SK-N-SH (cell line): ENCODE data around the gene LRRC56. TPM values are rescaled to one million over a fixed set of nuclear protein-coding genes. Genes with fewer than 3 reads are reported as not detected.
"Not testable (repeated sequence)": the region's sequence is repeated elsewhere in the genome, so short reads cannot be mapped to it uniquely, and the experiment has no call there.

Experiments used
- CTCF ChIA-PET: fragments of 300-600, 350-600 bp; formaldehyde crosslinking; extraction: SDS; loops from one replicate; lab custom pipeline; 2021; lab: Yijun Ruan, JAX
- POLR2A ChIA-PET: fragments of 350-600 bp; sonication (Branson Sonifier 250); formaldehyde crosslinking; extraction: SDS; loops from one replicate; lab custom pipeline; 2020; ENCODE audit warnings: antibody characterized with exemption, inconsistent platforms; lab: Yijun Ruan, JAX
- DNase-seq: peaks from one replicate; pipeline ENCODE4 v3.0.0; 2012
- H2AFZ ChIP-seq: fragments of 200-600 bp; sonication (generic); 2 replicates; pipeline ENCODE4 v1.8.1; 2016; ENCODE audit warnings: antibody characterized with exemption, mild to moderate bottlenecking, low read depth
- H3F3A ChIP-seq: fragments of 200-600 bp; sonication (generic); replicated peaks from 2 replicates; pipeline ENCODE3; 2016; ENCODE audit warnings: antibody characterized with exemption, mild to moderate bottlenecking; ENCODE audit not compliant: insufficient read depth
- H3K27ac ChIP-seq, 2 experiments: fragments of 200-500 bp in 1 of 2; fragments of 200-600 bp in 1 of 2; sonication (Bioruptor generic) in 1 of 2; sonication (generic), shearing (Covaris generic) in 1 of 2; 2 replicates each; pipeline versions ENCODE4 v1.5.1 to v1.6.1; 2014 to 2016; ENCODE audit warnings: low read depth in 2 of 2, inconsistent platforms in 1 of 2, low read length in 1 of 2, mild to moderate bottlenecking in 1 of 2, mixed read lengths in 1 of 2
- H3K27me3 ChIP-seq: fragments of 200-600 bp; sonication (generic), shearing (Covaris generic); 2 replicates; pipeline ENCODE4 v1.6.1; 2016; ENCODE audit warnings: mixed run types; ENCODE audit not compliant: insufficient read depth
- H3K36me3 ChIP-seq, 2 experiments: fragments of 200-500 bp in 1 of 2; fragments of 200-600 bp in 1 of 2; sonication (Bioruptor generic) in 1 of 2; sonication (generic) in 1 of 2; replicated peaks in 1 of 2; 2 replicates each; pipeline versions ENCODE3 to v1.5.1; 2014 to 2016; ENCODE audit warnings: low read length in 1 of 2, mild to moderate bottlenecking in 1 of 2; ENCODE audit not compliant: insufficient read depth in 2 of 2, control insufficient read depth in 1 of 2
- H3K4me1 ChIP-seq, 2 experiments: fragments of 200-500 bp in 1 of 2; fragments of 200-600 bp in 1 of 2; sonication (Bioruptor generic) in 1 of 2; sonication (generic), shearing (Covaris generic) in 1 of 2; 2 replicates each; pipeline versions ENCODE4 v1.5.1 to v1.6.1; 2014 to 2016; ENCODE audit warnings: low read depth in 1 of 2, low read length in 1 of 2, mixed run types in 1 of 2; ENCODE audit not compliant: insufficient read depth in 2 of 2, control insufficient read depth in 1 of 2
- H3K4me2 ChIP-seq: fragments of 200-600 bp; sonication (generic), shearing (Covaris generic); 2 replicates; pipeline ENCODE4 v1.6.1; 2017; ENCODE audit warnings: mixed run types
- H3K4me3 ChIP-seq, 2 experiments: fragments of 200-500 bp in 1 of 2; fragments of 200-600 bp in 1 of 2; sonication (Bioruptor generic) in 1 of 2; sonication (generic), shearing (Covaris generic) in 1 of 2; 2 replicates each; pipeline versions ENCODE4 v1.5.1 to v1.8.1; 2014 to 2016; ENCODE audit warnings: low read depth in 2 of 2, inconsistent platforms in 1 of 2, low read length in 1 of 2, mild to moderate bottlenecking in 1 of 2, mixed read lengths in 1 of 2, moderate library complexity in 1 of 2
- H3K79me2 ChIP-seq: fragments of 200-600 bp; sonication (generic); 2 replicates; pipeline ENCODE4 v1.8.1; 2017; ENCODE audit warnings: mild to moderate bottlenecking; ENCODE audit not compliant: insufficient read depth
- H3K9ac ChIP-seq: fragments of 200-600 bp; sonication (generic); 2 replicates; pipeline ENCODE4 v1.6.1; 2017; ENCODE audit warnings: mixed run types
- H3K9me2 ChIP-seq: fragments of 200-600 bp; sonication (generic); 2 replicates; pipeline ENCODE4 v1.6.1; 2017; ENCODE audit warnings: mixed run types
- H3K9me3 ChIP-seq: fragments of 200-600 bp; sonication (generic); 2 replicates; pipeline ENCODE4 v1.6.1; 2017; ENCODE audit warnings: mixed run types, mild to moderate bottlenecking, moderate library complexity
- H4K20me1 ChIP-seq: fragments of 200-600 bp; sonication (generic); 2 replicates; pipeline ENCODE4 v1.6.1; 2017; ENCODE audit warnings: mild to moderate bottlenecking, mixed run types; ENCODE audit not compliant: insufficient read depth
- EP300 ChIP-seq, 2 experiments: IDR thresholded peaks; 2 replicates each; pipeline versions ENCODE4 v1.4.0 to v1.6.1; 2012; ENCODE audit warnings: borderline replicate concordance in 1 of 2, low read depth in 1 of 2, low read length in 1 of 2
- EZH2phosphoT487 ChIP-seq: fragments of 200-600 bp; sonication (generic); IDR thresholded peaks from 2 replicates; pipeline ENCODE4 v1.6.1; 2017; ENCODE audit warnings: low read depth, mixed run types, mild to moderate bottlenecking, antibody characterized with exemption, moderate library complexity, borderline replicate concordance
- GATA2 ChIP-seq: sonication (generic); formaldehyde crosslinking; IDR thresholded peaks from 2 replicates; pipeline ENCODE4 v1.5.0; 2020; ENCODE audit warnings: mild to moderate bottlenecking, missing genetic modification reagents
- NRF1 ChIP-seq: IDR thresholded peaks from 2 replicates; pipeline ENCODE4 v1.6.1; 2012; ENCODE audit warnings: low read depth, mild to moderate bottlenecking, low read length
- RXRA ChIP-seq: IDR thresholded peaks from 2 replicates; pipeline ENCODE4 v1.4.0; 2012; ENCODE audit warnings: low read depth, mild to moderate bottlenecking, borderline replicate concordance
- TAF1 ChIP-seq: IDR thresholded peaks from 2 replicates; pipeline ENCODE4 v1.6.1; 2012; ENCODE audit warnings: low read depth, mild to moderate bottlenecking, low read length, moderate library complexity, borderline replicate concordance
- USF1 ChIP-seq: IDR thresholded peaks from 2 replicates; pipeline ENCODE4 v1.4.0; 2012; ENCODE audit warnings: low read depth, borderline replicate concordance
- WGBS: methylation state at CpG from one replicate; pipeline ENCODE4 v1.1.6; 2017; ENCODE audit warnings: low lambda C conversion rate; 5-methylcytosine and 5-hydroxymethylcytosine counted together
- polyA plus RNA-seq, 3 experiments: library from polyadenylated mRNA; depleted of rRNA; stranded (reverse); fragments of >200 nt; gene quantifications; 2 replicates each; pipeline ENCODE4 v1.2.3, GENCODE V29; 2012

Gene LRRC56
- polyA plus RNA-seq, 1 of the 3 experiments (the other 2 are of a cell fraction) = 1.2 TPM

- H3K9ac ChIP-seq = no peak overlapping the region
- H3F3A ChIP-seq = no peaks in the 10 kb centered on the region
- no peaks in the 10 kb centered on the region for H3K9me3 ChIP-seq
- POLR2A ChIA-PET = no interaction called here
- H3K27ac ChIP-seq = no peak overlapping the region
- H3K36me3 ChIP-seq = no peaks in the 10 kb centered on the region
- 91% methylated on average over 12 of the region's 16 CpGs for WGBS
- no peaks in the 10 kb centered on the region for H3K9me2 ChIP-seq
- H3K4me3 ChIP-seq = no peak overlapping the region
- H3K4me1 ChIP-seq = peaks cover 6 to 28% of the 10 kb centered on the region in 2 experiments; a peak in 3 of 4 replicates
- H2AFZ ChIP-seq = no peak overlapping the region
- no peaks in the 10 kb centered on the region for H3K27me3 ChIP-seq
- peaks cover 15% of the 10 kb centered on the region for H4K20me1 ChIP-seq
- DNase-seq = no peak
- CTCF ChIA-PET = no interaction called here
- H3K79me2 ChIP-seq = peaks cover 20% of the 10 kb centered on the region
- TF ChIP-seq RXRA = no peak
- no peak for TF ChIP-seq NRF1
- no peak for TF ChIP-seq EZH2phosphoT487
- no peak for TF ChIP-seq TAF1
- TF ChIP-seq GATA2 (CRISPR knock-in tag) = no peak
- no peak for TF ChIP-seq EP300 (IDR thresholded peaks at IDR 0.05; ENCODE audit: borderline replicate concordance in 1 of 2, low read depth in 1 of 2, low read length in 1 of 2)
- TF ChIP-seq USF1 = no peak
- no peak overlapping the region for H3K4me2 ChIP-seq
Observed at GRCh38 chr11:573146-573759, 35.9 kb downstream of the LRRC56 start.

- H3K9ac ChIP-seq, H2AFZ ChIP-seq, CTCF ChIA-PET, H3K9me3 ChIP-seq, H3K27me3 ChIP-seq, POLR2A ChIA-PET, H3K9me2 ChIP-seq, H3K27ac ChIP-seq, H3K36me3 ChIP-seq, H3F3A ChIP-seq, DNase-seq: not testable (repeated sequence)
- Histone ChIP-seq H3K79me2 (peaks cover 29% of the 10 kb centered on the region), H3K4me2 (peak overlapping the region; percentile 97), H3K4me1 (peaks cover 8 to 30% of the 10 kb centered on the region in 2 experiments; a peak in 3 of 4 replicates), H4K20me1 (peaks cover 24% of the 10 kb centered on the region), H3K4me3 (0 out of 4 replicates have a peak overlapping the region, but pooled peaks of 1 of the 2 experiments have one; percentile 77)
- WGBS = 88% methylated on average over 13 of the region's 14 CpGs
Observed at GRCh38 chr11:574031-574570, 36.8 kb downstream of the LRRC56 start.
